ENCODE measurements around the gene DYNLRB2.

The DYNLRB2 gene

DNA sequence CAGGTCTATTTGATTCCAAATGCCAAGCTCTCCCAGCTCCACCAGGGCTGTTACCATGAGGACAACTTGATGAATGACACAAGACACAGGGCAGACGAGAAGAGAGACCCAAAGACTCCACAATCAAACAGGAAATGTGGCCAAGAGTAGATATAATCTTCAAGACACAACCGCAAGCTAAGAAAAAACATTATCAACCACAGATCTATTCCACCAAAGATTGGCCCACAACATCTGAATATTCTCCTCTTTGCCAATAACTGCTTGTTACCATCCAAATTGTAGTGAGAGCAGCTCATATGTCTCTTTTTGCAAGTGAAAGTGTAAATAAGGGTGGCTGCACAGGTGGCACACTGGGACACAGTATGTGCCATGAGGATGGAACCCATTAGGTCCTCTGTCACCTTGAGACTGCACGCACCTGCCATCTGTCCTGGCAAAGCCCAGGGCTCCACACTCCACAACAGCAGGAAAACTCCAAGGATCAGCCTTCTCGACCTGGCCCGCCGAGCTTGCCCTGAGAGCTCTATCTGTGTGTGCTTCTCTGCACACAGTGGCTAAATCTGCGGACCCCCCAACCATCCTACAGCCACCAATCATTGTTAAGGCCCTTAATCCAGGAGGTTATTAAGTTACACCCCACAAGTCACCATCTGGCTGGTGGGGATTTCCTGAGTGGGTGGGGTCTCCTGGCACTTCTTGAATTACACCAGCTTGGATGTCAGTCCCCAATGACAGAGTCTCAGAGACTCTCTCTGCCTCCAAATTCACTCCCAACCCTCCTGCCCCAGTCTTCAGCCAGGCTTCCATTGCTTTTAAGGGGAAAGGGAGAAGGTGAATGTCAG lies 50.5 kb downstream of the DYNLRB2 start:
- Histone ChIP-seq H3K4me2 (ENCODE audit: low read length) (no peak overlapping the region), H3K9me2 (ENCODE audit: low read depth, low read length) (no peaks in the 10 kb centered on the region), H3K79me2 (ENCODE audit: insufficient read depth, low read length) (no peaks in the 10 kb centered on the region), H3K36me3 (ENCODE audit: insufficient read depth, low read length) (no peaks in the 10 kb centered on the region), H3K4me1 (ENCODE audit: insufficient read depth, low read length, severe bottlenecking) (no peaks in the 10 kb centered on the region), H2AFZ (ENCODE audit: low read length) (no peak overlapping the region), H3K27me3 (ENCODE audit: insufficient read depth, low read length) (no peaks in the 10 kb centered on the region), H3K27ac (ENCODE audit: low read depth, low read length, poor library complexity, severe bottlenecking) (no peak overlapping the region), H3K9me3 (ENCODE audit: low read length) (no peaks in the 10 kb centered on the region), H4K20me1 (ENCODE audit: insufficient read depth, low read length) (no peaks in the 10 kb centered on the region), H3K4me3 (ENCODE audit: low read depth, low read length, poor library complexity, severe bottlenecking) (no peak overlapping the region), H3F3A (ENCODE audit: insufficient read depth, low read length) (no peaks in the 10 kb centered on the region), H3K9ac (ENCODE audit: low read length) (no peak overlapping the region)
- TF ChIP-seq EZH2 (IDR thresholded peaks at IDR 0.05; ENCODE audit: borderline replicate concordance, low read length) = no peak
- TF ChIP-seq, protein P1, sequence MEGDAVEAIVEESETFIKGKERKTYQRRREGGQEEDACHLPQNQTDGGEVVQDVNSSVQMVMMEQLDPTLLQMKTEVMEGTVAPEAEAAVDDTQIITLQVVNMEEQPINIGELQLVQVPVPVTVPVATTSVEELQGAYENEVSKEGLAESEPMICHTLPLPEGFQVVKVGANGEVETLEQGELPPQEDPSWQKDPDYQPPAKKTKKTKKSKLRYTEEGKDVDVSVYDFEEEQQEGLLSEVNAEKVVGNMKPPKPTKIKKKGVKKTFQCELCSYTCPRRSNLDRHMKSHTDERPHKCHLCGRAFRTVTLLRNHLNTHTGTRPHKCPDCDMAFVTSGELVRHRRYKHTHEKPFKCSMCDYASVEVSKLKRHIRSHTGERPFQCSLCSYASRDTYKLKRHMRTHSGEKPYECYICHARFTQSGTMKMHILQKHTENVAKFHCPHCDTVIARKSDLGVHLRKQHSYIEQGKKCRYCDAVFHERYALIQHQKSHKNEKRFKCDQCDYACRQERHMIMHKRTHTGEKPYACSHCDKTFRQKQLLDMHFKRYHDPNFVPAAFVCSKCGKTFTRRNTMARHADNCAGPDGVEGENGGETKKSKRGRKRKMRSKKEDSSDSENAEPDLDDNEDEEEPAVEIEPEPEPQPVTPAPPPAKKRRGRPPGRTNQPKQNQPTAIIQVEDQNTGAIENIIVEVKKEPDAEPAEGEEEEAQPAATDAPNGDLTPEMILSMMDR (IDR thresholded peaks at IDR 0.05; ENCODE audit: low read length) = no peak

DNA sequence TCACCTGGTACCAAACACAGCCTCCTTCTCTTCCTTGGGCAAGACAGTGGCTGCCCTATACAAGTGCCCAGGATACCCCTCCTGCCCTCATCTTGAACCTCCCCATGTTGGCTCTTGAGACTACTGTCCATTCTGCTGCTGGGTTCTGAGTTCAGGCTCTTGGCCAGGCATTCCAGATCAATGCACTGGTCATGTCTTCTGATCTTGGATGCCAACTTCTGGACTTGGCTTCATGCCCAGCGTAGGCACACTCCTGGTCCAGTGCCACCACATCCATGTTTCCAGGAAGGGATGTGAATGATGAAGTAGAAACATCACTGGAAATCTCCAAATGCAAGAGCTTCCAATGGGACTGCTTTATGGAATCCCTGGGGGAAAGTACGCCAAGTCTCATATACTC lies 51.5 kb downstream of the DYNLRB2 start:
- H3F3A ChIP-seq (ENCODE audit: insufficient read depth, low read length) = no peaks in the 10 kb centered on the region
- H3K9ac ChIP-seq (ENCODE audit: low read length) = no peak overlapping the region
- no peaks in the 10 kb centered on the region for H3K4me1 ChIP-seq (ENCODE audit: insufficient read depth, low read length, severe bottlenecking)
- TF ChIP-seq, protein P1 (IDR thresholded peaks at IDR 0.05; ENCODE audit: low read length) = no peak
- TF ChIP-seq EZH2 (IDR thresholded peaks at IDR 0.05; ENCODE audit: borderline replicate concordance, low read length) = no peak
- H3K9me3 ChIP-seq (ENCODE audit: low read length) = no peaks in the 10 kb centered on the region
- no peaks in the 10 kb centered on the region for H3K36me3 ChIP-seq (ENCODE audit: insufficient read depth, low read length)
- H3K9me2 ChIP-seq (ENCODE audit: low read depth, low read length) = no peaks in the 10 kb centered on the region
- H4K20me1 ChIP-seq (ENCODE audit: insufficient read depth, low read length) = no peaks in the 10 kb centered on the region
- H3K4me2 ChIP-seq (ENCODE audit: low read length) = no peak overlapping the region
- no peak overlapping the region for H3K4me3 ChIP-seq (ENCODE audit: low read depth, low read length, poor library complexity, severe bottlenecking)
- H3K27me3 ChIP-seq (ENCODE audit: insufficient read depth, low read length) = no peaks in the 10 kb centered on the region
- H3K27ac ChIP-seq (ENCODE audit: low read depth, low read length, poor library complexity, severe bottlenecking) = no peak overlapping the region
- no peaks in the 10 kb centered on the region for H3K79me2 ChIP-seq (ENCODE audit: insufficient read depth, low read length)
- H2AFZ ChIP-seq (ENCODE audit: low read length) = no peak overlapping the region

DNA sequence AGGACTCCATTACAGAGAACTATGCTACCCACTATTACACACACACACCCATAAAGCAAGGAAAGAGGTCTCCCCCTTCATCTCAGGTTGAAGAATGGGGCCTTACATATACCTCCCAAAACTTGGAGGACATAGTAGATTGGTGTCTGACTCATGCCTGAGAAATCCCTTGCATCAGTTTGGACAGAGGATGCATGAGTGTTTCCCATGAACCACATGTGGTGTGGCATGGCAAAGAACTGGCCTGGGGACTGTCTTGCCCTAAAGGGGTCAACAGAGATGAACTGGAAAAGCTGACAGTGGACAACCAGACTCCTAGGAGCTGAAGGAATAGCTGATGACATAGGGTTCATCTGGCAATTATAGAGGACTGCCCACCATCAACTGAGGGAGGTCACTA lies 54.0 kb downstream of the DYNLRB2 start:
- no peak overlapping the region for H3K27ac ChIP-seq (ENCODE audit: low read depth, low read length, poor library complexity, severe bottlenecking)
- no peaks in the 10 kb centered on the region for H3K79me2 ChIP-seq (ENCODE audit: insufficient read depth, low read length)
- no peak overlapping the region for H2AFZ ChIP-seq (ENCODE audit: low read length)
- no peaks in the 10 kb centered on the region for H3K36me3 ChIP-seq (ENCODE audit: insufficient read depth, low read length)
- no peak for TF ChIP-seq EZH2 (IDR thresholded peaks at IDR 0.05; ENCODE audit: borderline replicate concordance, low read length)
- TF ChIP-seq, protein P1 (IDR thresholded peaks at IDR 0.05; ENCODE audit: low read length) = no peak
- H4K20me1 ChIP-seq (ENCODE audit: insufficient read depth, low read length) = no peaks in the 10 kb centered on the region
- H3K9me3 ChIP-seq (ENCODE audit: low read length) = no peaks in the 10 kb centered on the region
- no peaks in the 10 kb centered on the region for H3K9me2 ChIP-seq (ENCODE audit: low read depth, low read length)
- H3F3A ChIP-seq (ENCODE audit: insufficient read depth, low read length) = no peaks in the 10 kb centered on the region
- H3K27me3 ChIP-seq (ENCODE audit: insufficient read depth, low read length) = no peaks in the 10 kb centered on the region
- no peak overlapping the region for H3K4me3 ChIP-seq (ENCODE audit: low read depth, low read length, poor library complexity, severe bottlenecking)
- H3K4me1 ChIP-seq (ENCODE audit: insufficient read depth, low read length, severe bottlenecking) = no peaks in the 10 kb centered on the region
- H3K9ac ChIP-seq (ENCODE audit: low read length) = no peak overlapping the region
- H3K4me2 ChIP-seq (ENCODE audit: low read length) = no peak overlapping the region
